ENCODE data around the gene MARVELD3.
"Not testable (repeated sequence)": the region's sequence is repeated elsewhere in the genome, so short reads cannot be mapped to it uniquely, and the experiment has no call there.

Gene MARVELD3, protein sequence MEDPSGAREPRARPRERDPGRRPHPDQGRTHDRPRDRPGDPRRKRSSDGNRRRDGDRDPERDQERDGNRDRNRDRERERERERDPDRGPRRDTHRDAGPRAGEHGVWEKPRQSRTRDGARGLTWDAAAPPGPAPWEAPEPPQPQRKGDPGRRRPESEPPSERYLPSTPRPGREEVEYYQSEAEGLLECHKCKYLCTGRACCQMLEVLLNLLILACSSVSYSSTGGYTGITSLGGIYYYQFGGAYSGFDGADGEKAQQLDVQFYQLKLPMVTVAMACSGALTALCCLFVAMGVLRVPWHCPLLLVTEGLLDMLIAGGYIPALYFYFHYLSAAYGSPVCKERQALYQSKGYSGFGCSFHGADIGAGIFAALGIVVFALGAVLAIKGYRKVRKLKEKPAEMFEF

DNA sequence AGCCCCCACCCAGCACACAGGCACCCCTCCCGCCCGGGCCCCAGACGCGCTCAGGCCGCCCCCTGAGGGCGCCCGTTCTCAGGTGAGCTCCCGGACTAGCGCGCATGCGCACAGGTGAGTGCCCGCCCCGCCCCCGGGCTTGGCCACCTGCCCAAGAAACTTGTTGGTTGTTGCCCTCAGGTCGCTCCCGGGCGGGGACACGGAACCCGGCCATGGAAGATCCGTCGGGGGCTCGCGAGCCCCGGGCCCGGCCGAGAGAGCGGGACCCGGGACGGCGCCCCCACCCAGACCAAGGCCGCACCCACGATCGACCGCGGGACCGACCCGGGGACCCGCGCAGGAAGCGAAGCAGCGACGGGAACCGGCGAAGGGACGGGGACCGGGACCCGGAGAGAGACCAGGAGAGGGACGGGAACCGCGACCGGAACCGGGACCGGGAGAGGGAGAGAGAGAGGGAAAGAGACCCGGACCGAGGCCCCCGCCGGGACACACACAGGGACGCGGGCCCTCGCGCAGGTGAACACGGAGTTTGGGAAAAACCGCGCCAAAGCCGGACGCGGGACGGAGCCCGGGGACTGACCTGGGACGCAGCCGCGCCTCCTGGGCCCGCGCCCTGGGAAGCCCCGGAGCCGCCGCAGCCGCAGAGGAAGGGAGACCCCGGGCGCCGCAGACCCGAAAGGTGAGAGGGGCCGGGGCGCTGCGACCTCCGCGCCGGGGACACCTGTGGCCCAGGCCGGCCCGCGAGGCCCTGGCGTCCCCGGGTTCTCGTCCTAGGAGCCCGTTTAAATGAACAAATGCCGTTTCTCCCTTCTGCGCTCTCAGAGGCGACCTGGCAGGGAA, at the start of gene MARVELD3:
TSS of gene MARVELD3 (plus strand) at position 167 of the 840 bp plus-strand sequence. CDS start at position 213, 46 bp downstream.
- H3K27me3 ChIP-seq (ENCODE audit: control insufficient read depth, insufficient read depth, low read length): no peaks in the 10 kb centered on the region
- no peaks in the 10 kb centered on the region for H3K9me3 ChIP-seq (ENCODE audit: control insufficient read depth, insufficient read depth, low read length)
- peak within 1 kb of the TSS; percentile 81 for H3K9ac ChIP-seq (ENCODE audit: low read depth, low read length)
- H3K36me3 ChIP-seq (ENCODE audit: control insufficient read depth, insufficient read depth, low read length): peaks cover 4% of the 10 kb centered on the region
- peaks cover 5% of the 10 kb centered on the region for H3K4me1 ChIP-seq (ENCODE audit: control insufficient read depth, insufficient read depth, low read length)
- peak within 1 kb of the TSS; percentile 86 for H3K4me3 ChIP-seq (ENCODE audit: low read depth, low read length)

DNA sequence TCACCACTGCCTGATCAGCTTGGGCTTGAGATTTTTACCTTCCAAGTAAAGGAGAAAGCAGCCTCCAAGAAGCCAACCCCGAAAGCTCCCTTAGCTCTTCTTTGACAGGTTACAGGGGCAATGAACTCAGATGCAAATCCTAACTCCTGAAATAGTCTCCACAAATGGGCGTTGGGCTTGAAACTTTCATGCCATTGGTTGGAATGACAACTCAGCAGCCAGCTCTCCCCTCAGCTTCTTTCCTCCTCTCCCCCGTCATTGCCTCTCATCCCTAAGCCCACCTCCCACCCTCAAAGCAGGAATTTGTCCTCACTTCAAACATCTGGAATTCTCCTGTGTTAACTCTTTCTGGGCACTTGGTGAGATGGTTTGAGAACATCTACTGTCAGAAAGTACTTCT, 49.0 kb upstream of the MARVELD3 start, which contains the start of gene TAT:
TSS of gene TAT (minus strand) at position 122 of the 400 bp plus-strand sequence. CDS start 677 bp downstream, outside the sequence.
- H3K36me3 ChIP-seq (ENCODE audit: control insufficient read depth, insufficient read depth, low read length): no peaks in the 10 kb centered on the region
- H3K9me3 ChIP-seq (ENCODE audit: control insufficient read depth, insufficient read depth, low read length): no peaks in the 10 kb centered on the region
- no peak within 1 kb of the TSS for H3K4me3 ChIP-seq (ENCODE audit: low read depth, low read length)
- no peaks in the 10 kb centered on the region for H3K4me1 ChIP-seq (ENCODE audit: control insufficient read depth, insufficient read depth, low read length)
- no peak within 1 kb of the TSS for H3K9ac ChIP-seq (ENCODE audit: low read depth, low read length)
- H3K27me3 ChIP-seq (ENCODE audit: control insufficient read depth, insufficient read depth, low read length): no peaks in the 10 kb centered on the region

DNA sequence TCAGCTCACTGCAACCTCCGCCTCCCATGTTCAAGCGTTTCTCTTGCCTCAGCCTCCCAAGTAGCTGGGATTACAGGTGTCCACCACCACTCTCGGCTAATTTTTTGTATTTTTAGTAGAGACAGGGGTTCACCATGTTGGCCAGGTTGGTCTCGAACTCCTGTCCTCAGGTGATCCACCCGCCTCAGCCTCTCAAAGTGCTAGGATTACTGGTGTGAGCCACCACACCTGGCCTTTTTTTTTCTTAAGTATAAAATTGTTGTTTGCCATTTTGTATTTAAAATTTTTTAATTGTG, 43.5 kb upstream of the MARVELD3 start:
- H3K36me3 ChIP-seq (ENCODE audit: control insufficient read depth, insufficient read depth, low read length); H3K27me3 ChIP-seq (ENCODE audit: control insufficient read depth, insufficient read depth, low read length); H3K9me3 ChIP-seq (ENCODE audit: control insufficient read depth, insufficient read depth, low read length); H3K4me3 ChIP-seq (ENCODE audit: low read depth, low read length); H3K9ac ChIP-seq (ENCODE audit: low read depth, low read length); H3K4me1 ChIP-seq (ENCODE audit: control insufficient read depth, insufficient read depth, low read length): not testable (repeated sequence)

GRCh38 chr16:71584543-71585317, 41.3 kb upstream of the MARVELD3 start:
- Histone ChIP-seq H3K4me1 (ENCODE audit: control insufficient read depth, insufficient read depth, low read length) (no peaks in the 10 kb centered on the region), H3K9me3 (ENCODE audit: control insufficient read depth, insufficient read depth, low read length) (no peaks in the 10 kb centered on the region), H3K36me3 (ENCODE audit: control insufficient read depth, insufficient read depth, low read length) (no peaks in the 10 kb centered on the region), H3K9ac (ENCODE audit: low read depth, low read length) (no peak overlapping the region), H3K4me3 (ENCODE audit: low read depth, low read length) (no peak overlapping the region), H3K27me3 (ENCODE audit: control insufficient read depth, insufficient read depth, low read length) (no peaks in the 10 kb centered on the region)

DNA sequence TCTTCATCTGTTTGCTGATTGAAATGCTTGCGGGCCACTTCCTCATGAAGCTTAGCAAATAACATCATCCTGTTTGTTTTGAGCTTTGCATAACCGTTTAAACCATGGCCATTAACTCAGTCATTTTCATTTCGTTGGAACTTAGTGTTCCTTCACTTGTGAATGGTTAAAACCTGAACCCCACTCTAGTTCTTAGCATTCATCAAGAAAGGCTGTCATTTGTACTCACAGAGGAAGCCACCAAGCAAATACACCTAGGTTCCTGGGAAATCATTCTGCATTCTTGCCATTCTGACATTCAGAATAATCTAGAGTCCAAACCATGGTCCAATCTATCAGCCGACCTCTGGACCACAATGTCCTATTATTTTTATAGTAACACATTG, 40.7 kb upstream of the MARVELD3 start:
- Histone ChIP-seq H3K9me3 (ENCODE audit: control insufficient read depth, insufficient read depth, low read length) (no peaks in the 10 kb centered on the region), H3K27me3 (ENCODE audit: control insufficient read depth, insufficient read depth, low read length) (no peaks in the 10 kb centered on the region), H3K36me3 (ENCODE audit: control insufficient read depth, insufficient read depth, low read length) (no peaks in the 10 kb centered on the region), H3K9ac (ENCODE audit: low read depth, low read length) (no peak overlapping the region), H3K4me1 (ENCODE audit: control insufficient read depth, insufficient read depth, low read length) (no peaks in the 10 kb centered on the region), H3K4me3 (ENCODE audit: low read depth, low read length) (no peak overlapping the region)

GRCh38 chr16:71589334-71589733, 36.6 kb upstream of the MARVELD3 start:
- not testable (repeated sequence) for H3K9ac ChIP-seq (ENCODE audit: low read depth, low read length); H3K4me1 ChIP-seq (ENCODE audit: control insufficient read depth, insufficient read depth, low read length); H3K27me3 ChIP-seq (ENCODE audit: control insufficient read depth, insufficient read depth, low read length); H3K4me3 ChIP-seq (ENCODE audit: low read depth, low read length); H3K9me3 ChIP-seq (ENCODE audit: control insufficient read depth, insufficient read depth, low read length); H3K36me3 ChIP-seq (ENCODE audit: control insufficient read depth, insufficient read depth, low read length)

DNA sequence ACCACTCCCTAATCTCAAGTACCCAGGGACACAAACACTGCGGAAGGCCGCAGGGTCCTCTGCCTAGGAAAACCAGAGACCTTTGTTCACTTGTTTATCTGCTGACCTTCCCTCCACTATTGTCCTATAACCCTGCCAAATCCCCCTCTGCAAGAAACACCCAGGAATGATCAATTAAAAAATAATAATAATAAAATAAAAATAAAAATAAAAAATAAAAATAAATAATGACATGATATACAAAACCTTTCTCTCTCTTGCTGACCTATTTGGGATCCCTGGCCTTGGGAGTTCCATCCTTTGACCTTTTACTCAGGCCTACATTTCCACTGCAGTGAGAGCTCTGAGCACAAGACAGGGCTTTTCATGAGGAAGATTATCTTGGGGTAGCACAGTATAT, 35.9 kb upstream of the MARVELD3 start:
- H3K36me3 ChIP-seq (ENCODE audit: control insufficient read depth, insufficient read depth, low read length); H3K9me3 ChIP-seq (ENCODE audit: control insufficient read depth, insufficient read depth, low read length); H3K27me3 ChIP-seq (ENCODE audit: control insufficient read depth, insufficient read depth, low read length); H3K4me1 ChIP-seq (ENCODE audit: control insufficient read depth, insufficient read depth, low read length); H3K4me3 ChIP-seq (ENCODE audit: low read depth, low read length); H3K9ac ChIP-seq (ENCODE audit: low read depth, low read length): not testable (repeated sequence)

- H3K27me3 ChIP-seq (ENCODE audit: control insufficient read depth, insufficient read depth, low read length): no peaks in the 10 kb centered on the region
- no peaks in the 10 kb centered on the region for H3K36me3 ChIP-seq (ENCODE audit: control insufficient read depth, insufficient read depth, low read length)
- H3K4me1 ChIP-seq (ENCODE audit: control insufficient read depth, insufficient read depth, low read length): no peaks in the 10 kb centered on the region
Observed at GRCh38 chr16:71590584-71590983, 35.4 kb upstream of the MARVELD3 start.

DNA sequence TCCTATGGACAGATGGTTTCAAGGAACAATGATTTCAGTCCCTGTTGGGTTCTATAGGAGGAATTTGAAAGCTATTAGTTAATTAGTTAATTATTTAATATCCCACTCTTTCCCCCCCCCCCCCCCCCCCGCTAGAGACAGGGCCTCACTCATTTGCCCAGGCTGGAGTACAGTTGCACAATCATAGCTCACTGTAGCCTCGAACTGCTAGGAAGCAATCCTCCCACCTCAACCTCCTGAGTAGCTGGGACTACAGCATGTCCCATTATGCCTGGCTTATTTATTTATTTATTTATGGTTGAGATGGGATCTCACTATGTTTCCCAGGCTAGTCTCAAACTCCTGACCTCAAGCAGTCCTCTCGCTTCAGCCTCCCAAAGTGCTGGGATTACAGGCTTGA, 34.1 kb upstream of the MARVELD3 start:
- Histone ChIP-seq H3K27me3 (ENCODE audit: control insufficient read depth, insufficient read depth, low read length) (no peaks in the 10 kb centered on the region), H3K4me3 (ENCODE audit: low read depth, low read length) (no peak overlapping the region), H3K4me1 (ENCODE audit: control insufficient read depth, insufficient read depth, low read length) (no peaks in the 10 kb centered on the region), H3K9ac (ENCODE audit: low read depth, low read length) (no peak overlapping the region), H3K36me3 (ENCODE audit: control insufficient read depth, insufficient read depth, low read length) (no peaks in the 10 kb centered on the region), H3K9me3 (ENCODE audit: control insufficient read depth, insufficient read depth, low read length) (no peaks in the 10 kb centered on the region)

More at GRCh38 chr16:71590584-71590983, 35.4 kb upstream of the MARVELD3 start:
- no peak overlapping the region for H3K9ac ChIP-seq (ENCODE audit: low read depth, low read length)
- no peaks in the 10 kb centered on the region for H3K9me3 ChIP-seq (ENCODE audit: control insufficient read depth, insufficient read depth, low read length)
- no peak overlapping the region for H3K4me3 ChIP-seq (ENCODE audit: low read depth, low read length)

- no peak overlapping the region for H3K9ac ChIP-seq (ENCODE audit: low read depth, low read length)
- H3K36me3 ChIP-seq (ENCODE audit: control insufficient read depth, insufficient read depth, low read length): no peaks in the 10 kb centered on the region
- H3K9me3 ChIP-seq (ENCODE audit: control insufficient read depth, insufficient read depth, low read length): no peaks in the 10 kb centered on the region
- no peaks in the 10 kb centered on the region for H3K4me1 ChIP-seq (ENCODE audit: control insufficient read depth, insufficient read depth, low read length)
- H3K27me3 ChIP-seq (ENCODE audit: control insufficient read depth, insufficient read depth, low read length): no peaks in the 10 kb centered on the region
- no peak overlapping the region for H3K4me3 ChIP-seq (ENCODE audit: low read depth, low read length)
Observed at GRCh38 chr16:71593048-71593999, 32.7 kb upstream of the MARVELD3 start.

All from iPS-15b (cell line).